Rectal smooth muscle tissue (tissue), 1 donor: ENCODE measurements around the gene CENPA.
"Not testable (repeated sequence)": the region's sequence is repeated elsewhere in the genome, so short reads cannot be mapped to it uniquely, and the experiment has no call there.

ENCODE experiments used
- H3K27ac ChIP-seq: one replicate; pipeline ENCODE4 v1.7.0; 2013; ENCODE audit warnings: low read depth, low read length, inconsistent platforms
- H3K27me3 ChIP-seq: one replicate; pipeline ENCODE4 v1.7.0; 2013; ENCODE audit warnings: low read length; ENCODE audit not compliant: control insufficient read depth, insufficient read depth
- H3K36me3 ChIP-seq: one replicate; pipeline ENCODE4 v1.7.0; 2013; ENCODE audit warnings: low read length; ENCODE audit not compliant: control insufficient read depth, insufficient read depth
- H3K4me1 ChIP-seq: one replicate; pipeline ENCODE4 v1.7.0; 2013; ENCODE audit warnings: low read length; ENCODE audit not compliant: control insufficient read depth, insufficient read depth
- H3K4me3 ChIP-seq: one replicate; pipeline ENCODE4 v1.7.0; 2013; ENCODE audit warnings: low read length
- H3K9ac ChIP-seq: one replicate; pipeline ENCODE4 v1.7.0; 2013; ENCODE audit warnings: low read length

CENPA gene

GRCh38 chr2:26809876-26810577 is 24.2 kb downstream of the CENPA start:
- no peaks in the 10 kb centered on the region for H3K4me1 ChIP-seq
- H3K27ac ChIP-seq: no peak overlapping the region
- H3K4me3 ChIP-seq: no peak overlapping the region
- no peak overlapping the region for H3K9ac ChIP-seq
- H3K27me3 ChIP-seq: no peaks in the 10 kb centered on the region
- no peaks in the 10 kb centered on the region for H3K36me3 ChIP-seq

DNA sequence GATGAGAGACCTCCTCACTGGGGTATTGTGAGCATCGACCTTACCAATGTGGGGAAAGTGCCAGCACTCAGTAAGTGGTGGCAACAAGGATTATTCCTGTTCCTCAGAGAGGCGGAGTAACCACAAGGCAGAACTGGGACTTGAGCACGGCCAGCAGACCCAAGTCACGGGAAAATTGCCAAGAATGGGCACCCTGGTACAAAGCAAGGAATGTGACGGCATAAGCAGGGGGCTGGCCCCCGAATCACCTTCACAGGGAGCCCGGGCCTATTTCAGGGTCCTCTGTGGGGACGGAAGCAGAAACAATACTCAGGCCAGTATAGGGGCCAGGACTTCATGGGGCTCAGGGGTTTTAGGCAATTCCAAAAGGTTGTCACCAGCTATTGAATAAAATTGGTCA is 25.4 kb downstream of the CENPA start:
- H3K4me1 ChIP-seq: no peaks in the 10 kb centered on the region
- H3K27me3 ChIP-seq: no peaks in the 10 kb centered on the region
- no peak overlapping the region for H3K27ac ChIP-seq
- no peak overlapping the region for H3K9ac ChIP-seq
- no peak overlapping the region for H3K4me3 ChIP-seq
- no peaks in the 10 kb centered on the region for H3K36me3 ChIP-seq

GRCh38 chr2:26811791-26812694 is 26.2 kb downstream of the CENPA start:
- H3K4me3 ChIP-seq: no peak overlapping the region
- H3K27ac ChIP-seq: no peak overlapping the region
- peaks cover 3% of the 10 kb centered on the region for H3K27me3 ChIP-seq
- no peaks in the 10 kb centered on the region for H3K4me1 ChIP-seq
- H3K36me3 ChIP-seq: no peaks in the 10 kb centered on the region
- no peak overlapping the region for H3K9ac ChIP-seq

- H3K4me1 ChIP-seq: no peaks in the 10 kb centered on the region
- H3K9ac ChIP-seq: no peak overlapping the region
- peaks cover 4% of the 10 kb centered on the region for H3K27me3 ChIP-seq
- no peak overlapping the region for H3K4me3 ChIP-seq
- no peaks in the 10 kb centered on the region for H3K36me3 ChIP-seq
- H3K27ac ChIP-seq: no peak overlapping the region
These were observed 26.9 kb downstream of the CENPA start for GRCh38 chr2:26812731-26813130.

DNA sequence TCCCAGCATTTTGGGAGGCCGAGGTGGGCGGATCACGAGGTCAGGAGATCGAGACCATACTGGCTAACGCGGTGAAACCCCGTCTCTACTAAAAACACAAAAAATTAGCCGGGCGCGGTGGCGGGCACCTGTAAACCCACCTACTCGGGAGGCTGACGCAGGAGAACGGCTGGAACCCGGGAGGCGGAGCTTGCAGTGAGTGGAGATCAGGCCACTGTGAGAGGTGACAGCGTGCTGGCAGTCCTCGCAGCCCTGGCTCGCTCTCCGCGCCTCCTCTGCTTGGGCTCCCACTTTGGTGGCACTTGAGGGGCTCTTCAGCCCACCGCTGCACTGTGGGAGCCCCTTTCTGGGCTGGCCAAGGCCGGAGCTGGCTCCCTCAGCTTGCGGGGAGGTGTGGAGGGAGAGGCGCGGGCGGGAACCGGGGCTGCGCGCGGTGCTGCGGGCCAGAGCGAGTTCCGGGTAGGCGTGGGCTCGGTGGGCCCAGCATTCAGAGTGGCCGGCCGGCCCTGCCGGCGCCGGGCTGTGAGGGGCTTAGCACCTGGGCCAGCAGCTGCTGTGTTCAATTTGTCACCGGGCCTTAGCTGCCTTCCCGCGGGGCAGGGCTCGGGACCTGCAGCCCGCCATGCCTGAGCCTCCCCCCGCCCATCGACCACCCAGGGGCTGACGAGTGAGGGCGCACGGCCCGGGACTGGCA is 28.4 kb downstream of the CENPA start:
- not testable (repeated sequence) for H3K4me1 ChIP-seq, H3K9ac ChIP-seq, H3K27ac ChIP-seq, H3K27me3 ChIP-seq, H3K36me3 ChIP-seq, H3K4me3 ChIP-seq

- peaks cover 4% of the 10 kb centered on the region for H3K27me3 ChIP-seq
- no peak overlapping the region for H3K9ac ChIP-seq
- H3K4me3 ChIP-seq: no peak overlapping the region
- no peak overlapping the region for H3K27ac ChIP-seq
- no peaks in the 10 kb centered on the region for H3K4me1 ChIP-seq
- H3K36me3 ChIP-seq: no peaks in the 10 kb centered on the region
These were observed 31.0 kb downstream of the CENPA start for GRCh38 chr2:26816893-26817292.

GRCh38 chr2:26818255-26818654 is 32.4 kb downstream of the CENPA start:
- no peak overlapping the region for H3K4me3 ChIP-seq
- H3K9ac ChIP-seq: no peak overlapping the region
- H3K27me3 ChIP-seq: peaks cover 4% of the 10 kb centered on the region
- no peak overlapping the region for H3K27ac ChIP-seq
- H3K4me1 ChIP-seq: no peaks in the 10 kb centered on the region
- no peaks in the 10 kb centered on the region for H3K36me3 ChIP-seq

GRCh38 chr2:26818972-26819371 is 33.1 kb downstream of the CENPA start:
- no peak overlapping the region for H3K4me3 ChIP-seq
- no peaks in the 10 kb centered on the region for H3K36me3 ChIP-seq
- no peak overlapping the region for H3K27ac ChIP-seq
- H3K9ac ChIP-seq: no peak overlapping the region
- H3K4me1 ChIP-seq: no peaks in the 10 kb centered on the region
- peaks cover 4% of the 10 kb centered on the region for H3K27me3 ChIP-seq

DNA sequence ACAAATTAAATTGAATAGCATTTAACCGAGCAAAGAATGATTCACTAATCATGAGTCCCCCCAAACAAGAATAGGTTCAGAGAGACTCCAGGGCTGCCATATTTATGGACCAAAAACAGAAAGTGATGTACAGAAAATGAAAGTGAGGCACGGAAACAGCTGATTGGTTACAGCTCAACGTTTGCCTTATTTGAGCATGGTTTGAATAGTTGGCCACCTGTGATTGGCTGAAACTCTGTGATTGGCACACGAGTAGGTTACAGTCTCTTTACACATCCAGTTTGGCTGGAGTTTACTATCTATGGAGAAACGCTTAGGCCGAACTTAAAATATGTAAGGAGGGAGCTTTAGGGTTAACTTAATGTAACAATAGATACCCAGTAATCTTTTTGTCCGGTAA is 35.1 kb downstream of the CENPA start:
- H3K9ac ChIP-seq: no peak overlapping the region
- peaks cover 4% of the 10 kb centered on the region for H3K27me3 ChIP-seq
- no peaks in the 10 kb centered on the region for H3K4me1 ChIP-seq
- H3K36me3 ChIP-seq: no peaks in the 10 kb centered on the region
- H3K27ac ChIP-seq: no peak overlapping the region
- no peak overlapping the region for H3K4me3 ChIP-seq

DNA sequence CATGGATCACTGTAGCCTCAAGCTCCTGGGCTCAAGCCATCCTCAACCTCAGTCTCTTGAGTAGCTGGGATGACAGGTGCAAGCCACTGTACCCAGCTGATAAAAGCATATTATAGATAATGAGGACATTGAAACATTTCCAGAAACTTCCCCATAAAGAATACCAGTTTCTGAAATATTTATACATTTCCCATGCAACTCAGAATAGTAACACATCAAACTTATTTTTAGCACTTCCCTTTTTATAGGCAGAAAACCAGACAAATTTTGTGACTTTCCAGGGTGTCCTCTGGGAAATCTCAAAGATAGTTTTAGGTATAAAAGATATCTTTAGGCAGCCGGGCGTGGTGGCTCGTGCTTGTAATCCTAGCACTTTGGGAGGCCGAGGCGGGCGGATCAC is 37.0 kb downstream of the CENPA start:
- Histone ChIP-seq H3K36me3 (no peaks in the 10 kb centered on the region), H3K9ac (no peak overlapping the region), H3K4me3 (no peak overlapping the region), H3K4me1 (no peaks in the 10 kb centered on the region), H3K27me3 (no peaks in the 10 kb centered on the region), H3K27ac (no peak overlapping the region)

DNA sequence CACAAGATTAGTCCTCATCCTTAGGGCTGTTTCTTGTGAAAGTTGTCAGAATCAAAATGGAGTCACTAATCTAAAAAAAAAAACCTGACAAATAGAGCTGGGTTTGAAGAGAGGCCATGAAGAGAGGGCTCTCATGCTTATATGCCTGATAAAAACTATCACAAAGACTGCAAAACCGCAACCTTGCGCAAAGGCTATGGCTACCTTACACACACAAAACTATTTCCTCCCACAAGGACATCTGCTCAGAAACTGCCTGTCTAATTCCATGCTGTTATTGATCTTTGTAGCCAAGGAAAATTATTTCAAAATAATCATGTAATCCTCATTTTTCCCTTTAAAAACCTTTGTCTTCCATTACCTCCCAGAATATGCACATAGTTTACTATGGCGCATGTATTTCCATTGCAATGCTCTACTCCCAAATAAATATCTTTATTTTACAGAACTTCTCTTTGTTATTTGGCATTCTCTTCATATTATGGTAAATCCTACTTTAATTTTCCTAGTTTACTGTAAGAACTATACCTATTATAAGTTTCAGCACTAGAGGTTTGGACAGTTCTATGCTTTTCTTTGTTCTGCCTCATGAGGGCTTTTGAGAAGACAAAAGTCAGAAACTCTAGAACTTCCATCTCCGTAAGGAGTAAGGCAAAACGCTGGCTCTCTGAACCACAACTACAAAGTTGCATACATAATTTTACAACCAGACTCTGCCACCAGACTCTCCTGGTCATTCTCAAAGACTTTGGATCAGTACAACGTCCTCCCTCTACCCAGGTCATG is 52.5 kb downstream of the CENPA start:
- no peak overlapping the region for H3K4me3 ChIP-seq
- H3K9ac ChIP-seq: no peak overlapping the region
- peaks cover under 1% of the 10 kb centered on the region for H3K27me3 ChIP-seq
- no peak overlapping the region for H3K27ac ChIP-seq
- no peaks in the 10 kb centered on the region for H3K4me1 ChIP-seq
- H3K36me3 ChIP-seq: no peaks in the 10 kb centered on the region
